Small intestine (tissue), 7 donors: ENCODE data around the gene CLBA1. TPM values are rescaled to one million over a fixed set of nuclear protein-coding genes. Genes with fewer than 3 reads are reported as not detected.
"Not testable (repeated sequence)": the region's sequence is repeated elsewhere in the genome, so short reads cannot be mapped to it uniquely, and the experiment has no call there.

Source experiments
- DNase-seq, 2 donors: peaks; one replicate each; pipeline versions ENCODE4 v3.0.0 to v3.0.0-alpha.2; 2013
- FAIRE-seq: peaks from 2 replicates; lab custom pipeline; 2012; peaks lifted over from hg19 to GRCh38; lab: Jason Lieb, UNC
- H3K27ac ChIP-seq, 3 donors: one replicate each; pipeline ENCODE4 v1.5.1; 2013; ENCODE audit warnings: low read length in 2 of 3, mild to moderate bottlenecking in 2 of 3, control low read depth in 1 of 3, inconsistent platforms in 1 of 3, low read depth in 1 of 3, moderate library complexity in 1 of 3
- H3K27me3 ChIP-seq, 3 donors: one replicate each; pipeline ENCODE4 v1.6.1; 2013; ENCODE audit warnings: low read length in 3 of 3, inconsistent platforms in 1 of 3; ENCODE audit not compliant: control insufficient read depth in 3 of 3, insufficient read depth in 3 of 3
- H3K36me3 ChIP-seq, 3 donors: one replicate each; pipeline ENCODE4 v1.6.1; 2013; ENCODE audit warnings: low read length in 3 of 3, inconsistent platforms in 1 of 3, low read depth in 1 of 3, mild to moderate bottlenecking in 1 of 3, moderate library complexity in 1 of 3; ENCODE audit not compliant: control insufficient read depth in 3 of 3, insufficient read depth in 2 of 3
- H3K4me1 ChIP-seq, 3 donors: one replicate each; pipeline ENCODE4 v1.6.1; 2013; ENCODE audit warnings: low read length in 2 of 3, inconsistent platforms in 1 of 3, low read depth in 1 of 3, mild to moderate bottlenecking in 1 of 3, moderate library complexity in 1 of 3; ENCODE audit not compliant: control insufficient read depth in 3 of 3, insufficient read depth in 2 of 3
- H3K4me3 ChIP-seq, 3 donors: one replicate each; pipeline ENCODE4 v1.5.1; 2013; ENCODE audit warnings: low read length in 3 of 3, control low read depth in 1 of 3, inconsistent platforms in 1 of 3, low read depth in 1 of 3, mild to moderate bottlenecking in 1 of 3, moderate library complexity in 1 of 3
- H3K9me3 ChIP-seq, 2 donors: one replicate each; pipeline ENCODE4 v1.6.1; 2013; ENCODE audit warnings: low read depth in 1 of 2, low read length in 1 of 2; ENCODE audit not compliant: control insufficient read depth in 2 of 2, insufficient read depth in 1 of 2
- WGBS, 3 donors: extraction: QIAGEN DNeasy Blood & Tissue Kit; methylation state at CpG; one replicate each; pipeline ENCODE4 v1.1.7; 2013; 5-methylcytosine and 5-hydroxymethylcytosine counted together
- polyA plus RNA-seq, 4 donors: library from polyadenylated mRNA; stranded (reverse) in 3 of 4; unstranded in 1 of 4; fragments of 200-250 nt in 3 of 4; fragments of 120-200 nt in 1 of 4; gene quantifications; one replicate each; pipeline versions ENCODE4 v1.2.1 to v1.2.3, GENCODE V29; 2013
- donor health status: healthy with polysubstance abuse.
- donor health status: control.
- donor health status: control.
- donor health status: Bipolar disorder and iron deficiency.
- donor health status: healthy.

CLBA1 gene
- polyA plus RNA-seq, 4 donors, result 0.89 to 6.8 (median 3.2) TPM

- 87 to 91% (median 87%) methylated on average over 9 of the region's 9 CpGs for WGBS, 3 donors
Observed at GRCh38 chr14:105030836-105031396, 45.3 kb downstream of the CLBA1 start.

GRCh38 chr14:105032451-105032901 is 46.9 kb downstream of the CLBA1 start:
- 79 to 86% (median 83%) methylated on average over 5 of the region's 5 CpGs for WGBS, 3 donors
- not testable (repeated sequence) for H3K36me3 ChIP-seq, DNase-seq, H3K27me3 ChIP-seq, H3K4me1 ChIP-seq, H3K9me3 ChIP-seq, FAIRE-seq, H3K4me3 ChIP-seq, H3K27ac ChIP-seq

More at GRCh38 chr14:105030836-105031396, 45.3 kb downstream of the CLBA1 start:
- no peaks in the 10 kb centered on the region for H3K4me1 ChIP-seq
- H3K27me3 ChIP-seq, result peaks cover 0 to 5% (median 0%) of the 10 kb centered on the region in 3 donors
- no peak for DNase-seq
- no peaks in the 10 kb centered on the region for H3K36me3 ChIP-seq
- peaks cover 0 to 2% of the 10 kb centered on the region in 2 donors for H3K9me3 ChIP-seq
- FAIRE-seq, result no peak
- H3K4me3 ChIP-seq, result no peak overlapping the region
- H3K27ac ChIP-seq, result no peak overlapping the region

GRCh38 chr14:105033412-105033900 is 47.9 kb downstream of the CLBA1 start:
- peak overlapping the region in 1 of 3 donors; percentile 24 for H3K27ac ChIP-seq
- peak; percentile 27 to 65 for DNase-seq
- WGBS, 3 donors, result 4 to 38% (median 6%) methylated on average over 45 of the region's 45 CpGs
- H3K9me3 ChIP-seq, H3K27me3 ChIP-seq, H3K36me3 ChIP-seq, H3K4me1 ChIP-seq, FAIRE-seq: not testable (repeated sequence)
- peak overlapping the region in 2 of 3 donors; percentile 53 to 61 for H3K4me3 ChIP-seq

GRCh38 chr14:105034315-105035039 is 48.9 kb downstream of the CLBA1 start:
- peaks cover 0 to 2% of the 10 kb centered on the region in 2 donors for H3K9me3 ChIP-seq
- H3K27me3 ChIP-seq, result peaks cover 0 to 8% (median 0%) of the 10 kb centered on the region in 3 donors
- H3K36me3 ChIP-seq, result no peaks in the 10 kb centered on the region
- no peak overlapping the region for H3K4me3 ChIP-seq
- H3K4me1 ChIP-seq, result no peaks in the 10 kb centered on the region
- FAIRE-seq (no peak), DNase-seq (no peak)
- no peak overlapping the region for H3K27ac ChIP-seq
- 79 to 88% (median 88%) methylated on average over 17 of the region's 17 CpGs for WGBS, 3 donors

GRCh38 chr14:105035616-105036015 is 50.0 kb downstream of the CLBA1 start:
- not testable (repeated sequence) for H3K27ac ChIP-seq, H3K4me3 ChIP-seq, H3K4me1 ChIP-seq, H3K9me3 ChIP-seq, FAIRE-seq, H3K27me3 ChIP-seq, DNase-seq, H3K36me3 ChIP-seq
- 59 to 76% (median 69%) methylated on average over 2 of the region's 2 CpGs for WGBS, 3 donors

- Histone ChIP-seq H3K4me1 (no peaks in the 10 kb centered on the region), H3K27ac (no peak overlapping the region), H3K27me3 (peaks cover 0 to 3% (median 0%) of the 10 kb centered on the region in 3 donors), H3K9me3 (no peaks in the 10 kb centered on the region), H3K36me3 (no peaks in the 10 kb centered on the region), H3K4me3 (no peak overlapping the region)
- DNase-seq (peak in 1 of 2 donors; percentile 36), FAIRE-seq (no peak)
- WGBS, 3 donors, result 55 to 72% (median 69%) methylated on average over 10 to 14 of the region's 14 CpGs
Observed at GRCh38 chr14:105039458-105040205, 54.0 kb downstream of the CLBA1 start.

- DNase-seq (no peak), FAIRE-seq (no peak)
- Histone ChIP-seq H3K4me1 (peaks cover 0 to 3% (median 0%) of the 10 kb centered on the region in 3 donors), H3K4me3 (no peak overlapping the region), H3K27me3 (peaks cover 0 to 9% (median 0%) of the 10 kb centered on the region in 3 donors), H3K27ac (no peak overlapping the region), H3K36me3 (no peaks in the 10 kb centered on the region), H3K9me3 (no peaks in the 10 kb centered on the region)
- WGBS, 3 donors, result 81 to 88% (median 84%) methylated on average over 28 of the region's 28 CpGs
Observed at GRCh38 chr14:105041841-105042765, 56.5 kb downstream of the CLBA1 start.
